Left lung (tissue), 10 donors: Measurements from ENCODE around the gene DSTN. TPM values are rescaled to one million over a fixed set of nuclear protein-coding genes. Genes with fewer than 3 reads are reported as not detected.

ENCODE experiments used
- ATAC-seq: fragments of 200-7000 bp; cut with Tn5 transposase; one replicate; pipeline ENCODE4 v1.9.1; 2020; ENCODE audit warnings: moderate library complexity
- DNase-seq, 4 donors: peaks; one replicate each; pipeline ENCODE4 v3.0.0-alpha.2; 2013 to 2020
- H3K27ac ChIP-seq, 2 donors: fragments of 200-600 bp; sonication (generic) in 1 of 2; one replicate each; pipeline versions ENCODE4 v1.5.0 to v1.8.0; 2020 to 2021
- H3K27me3 ChIP-seq, 2 donors: fragments of 200-600 bp; sonication (generic) in 1 of 2; one replicate each; pipeline versions ENCODE4 v1.5.0 to v1.8.0; 2020 to 2021
- H3K36me3 ChIP-seq, 2 donors: fragments of 200-600 bp; sonication (generic) in 1 of 2; one replicate each; pipeline versions ENCODE4 v1.5.0 to v1.8.0; 2020 to 2021
- H3K4me1 ChIP-seq, 2 donors: fragments of 200-600 bp; one replicate each; pipeline ENCODE4 v1.8.0; 2021
- H3K4me3 ChIP-seq, 2 donors: fragments of 200-600 bp; sonication (generic) in 1 of 2; one replicate each; pipeline versions ENCODE4 v1.5.0 to v1.8.0; 2020 to 2021; ENCODE audit warnings: mild to moderate bottlenecking in 1 of 2
- H3K9me3 ChIP-seq, 2 donors: fragments of 200-600 bp; sonication (generic) in 1 of 2; one replicate each; pipeline versions ENCODE4 v1.5.0 to v1.8.0; 2020 to 2021
- intact Hi-C, 2 donors: fragments of 100-400 bp; cut with DNase I; formaldehyde crosslinking; loops; one replicate each; pipeline versions ENCODE4 v1.11.2 to v1.14.2; 2022
- polyA plus RNA-seq, 6 donors: library from polyadenylated mRNA; unstranded; fragments of 120-200 nt; gene quantifications; one replicate each; pipeline ENCODE4 v1.2.1, GENCODE V29; 2013; ENCODE audit not compliant: insufficient read length in 6 of 6
- total RNA-seq, 2 donors: library from RNA; stranded (reverse); fragmentation: NEBNext Ultra II Directional; extraction: Animal tissue kit (Norgen Biotek cat#: 25700); gene quantifications; one replicate each; pipeline ENCODE4 v1.2.1, GENCODE V29; 2021
- TF ChIP-seq, protein P1 (sequence below), 2 donors: fragments of 200-600 bp; sonication (generic) in 1 of 2; IDR thresholded peaks; one replicate each; pipeline versions ENCODE4 v1.5.0 to v1.8.0; 2021; ENCODE audit warnings: antibody characterized with exemption in 2 of 2
- donor health status: DM: no; HTN: yes; CAD: no.
- donor health status: DM: no; HTN: no; CAD: no.

DSTN gene
- total and polyA plus RNA-seq, 8 donors: 340 to 551 (median 366) TPM

- no peak for DNase-seq
- TF ChIP-seq, protein P1, sequence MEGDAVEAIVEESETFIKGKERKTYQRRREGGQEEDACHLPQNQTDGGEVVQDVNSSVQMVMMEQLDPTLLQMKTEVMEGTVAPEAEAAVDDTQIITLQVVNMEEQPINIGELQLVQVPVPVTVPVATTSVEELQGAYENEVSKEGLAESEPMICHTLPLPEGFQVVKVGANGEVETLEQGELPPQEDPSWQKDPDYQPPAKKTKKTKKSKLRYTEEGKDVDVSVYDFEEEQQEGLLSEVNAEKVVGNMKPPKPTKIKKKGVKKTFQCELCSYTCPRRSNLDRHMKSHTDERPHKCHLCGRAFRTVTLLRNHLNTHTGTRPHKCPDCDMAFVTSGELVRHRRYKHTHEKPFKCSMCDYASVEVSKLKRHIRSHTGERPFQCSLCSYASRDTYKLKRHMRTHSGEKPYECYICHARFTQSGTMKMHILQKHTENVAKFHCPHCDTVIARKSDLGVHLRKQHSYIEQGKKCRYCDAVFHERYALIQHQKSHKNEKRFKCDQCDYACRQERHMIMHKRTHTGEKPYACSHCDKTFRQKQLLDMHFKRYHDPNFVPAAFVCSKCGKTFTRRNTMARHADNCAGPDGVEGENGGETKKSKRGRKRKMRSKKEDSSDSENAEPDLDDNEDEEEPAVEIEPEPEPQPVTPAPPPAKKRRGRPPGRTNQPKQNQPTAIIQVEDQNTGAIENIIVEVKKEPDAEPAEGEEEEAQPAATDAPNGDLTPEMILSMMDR (IDR thresholded peaks at IDR 0.05): no peak
- H3K36me3 ChIP-seq: no peaks in the 10 kb centered on the region
- peak overlapping the region; percentile 13 to 70 for H3K27ac ChIP-seq
- no peaks in the 10 kb centered on the region for H3K27me3 ChIP-seq
- H3K4me3 ChIP-seq: no peak overlapping the region
- no peaks in the 10 kb centered on the region for H3K4me1 ChIP-seq
- intact Hi-C loops: no loop called here
- no peak for ATAC-seq
- H3K9me3 ChIP-seq: no peaks in the 10 kb centered on the region
Measured at GRCh38 chr20:17542481-17542880, 27.4 kb upstream of the DSTN start.

DNA sequence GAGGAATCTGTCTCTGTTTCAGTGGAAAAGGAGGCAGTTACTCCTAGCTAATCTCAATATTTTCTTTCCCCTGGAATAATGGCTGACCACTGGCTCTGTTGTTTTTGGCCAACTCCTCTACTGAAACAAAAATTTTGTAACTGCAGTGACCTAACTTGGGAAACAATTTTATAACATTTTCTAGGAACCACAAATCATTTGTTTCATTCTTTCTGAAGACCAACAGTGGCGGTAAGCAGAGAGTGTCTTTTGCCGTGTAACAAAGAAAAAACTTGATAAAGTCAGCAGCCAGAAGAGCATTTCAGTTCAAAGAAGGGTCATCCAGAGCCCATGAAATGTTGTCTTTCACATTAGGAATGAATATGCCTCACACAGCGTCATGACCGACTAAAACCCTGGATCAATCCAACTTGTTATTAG lies 26.9 kb upstream of the DSTN start:
- Histone ChIP-seq H3K27me3 (no peaks in the 10 kb centered on the region), H3K4me1 (no peaks in the 10 kb centered on the region), H3K36me3 (no peaks in the 10 kb centered on the region), H3K9me3 (no peaks in the 10 kb centered on the region), H3K27ac (peak overlapping the region; percentile 6 to 55), H3K4me3 (no peak overlapping the region)
- ATAC-seq (peak; percentile 40), DNase-seq (peak in 2 of 4 donors; percentile 72 to 77)
- intact Hi-C loops: no loop called here
- TF ChIP-seq, protein P1 (IDR thresholded peaks at IDR 0.05): no peak

- TF ChIP-seq, protein P1 (IDR thresholded peaks at IDR 0.05): no peak
- DNase-seq (peak in 2 of 4 donors; percentile 79 to 87), ATAC-seq (peak; percentile 32)
- Histone ChIP-seq H3K4me3 (no peak overlapping the region), H3K27me3 (no peaks in the 10 kb centered on the region), H3K9me3 (no peaks in the 10 kb centered on the region), H3K4me1 (no peaks in the 10 kb centered on the region), H3K36me3 (no peaks in the 10 kb centered on the region), H3K27ac (peak overlapping the region; percentile 6 to 55)
- intact Hi-C loops: no loop called here
Measured at GRCh38 chr20:17543531-17544131, 26.2 kb upstream of the DSTN start.

DNA sequence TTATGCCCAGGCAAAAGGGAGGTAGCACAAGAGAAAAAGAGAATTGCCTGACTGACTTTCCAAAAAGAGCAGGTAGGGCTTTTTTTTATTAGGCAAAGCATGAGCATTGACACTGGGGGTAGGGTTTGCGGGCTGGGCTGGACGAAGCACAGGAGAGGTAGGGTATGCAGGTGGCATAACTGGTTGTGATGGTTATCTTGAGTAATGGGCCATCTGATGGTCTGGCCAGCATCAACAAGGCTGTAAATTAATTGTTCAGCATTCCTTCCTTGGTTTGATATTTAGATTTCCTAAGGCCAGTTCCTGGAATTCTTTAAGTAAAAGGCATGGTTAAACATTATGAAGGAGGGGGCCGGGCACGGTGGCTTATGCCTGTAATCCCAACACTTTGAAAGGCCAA lies 24.7 kb upstream of the DSTN start:
- DNase-seq (no peak), ATAC-seq (no peak)
- H3K4me1 ChIP-seq: no peaks in the 10 kb centered on the region
- no peaks in the 10 kb centered on the region for H3K36me3 ChIP-seq
- no peaks in the 10 kb centered on the region for H3K9me3 ChIP-seq
- H3K27me3 ChIP-seq: no peaks in the 10 kb centered on the region
- TF ChIP-seq, protein P1 (IDR thresholded peaks at IDR 0.05): no peak
- no peak overlapping the region for H3K27ac ChIP-seq
- intact Hi-C loops: no loop called here
- H3K4me3 ChIP-seq: no peak overlapping the region

GRCh38 chr20:17549131-17549530 lies 20.7 kb upstream of the DSTN start:
- Histone ChIP-seq H3K36me3 (no peaks in the 10 kb centered on the region), H3K9me3 (no peaks in the 10 kb centered on the region), H3K27me3 (no peaks in the 10 kb centered on the region), H3K4me1 (no peaks in the 10 kb centered on the region), H3K27ac (no peak overlapping the region), H3K4me3 (no peak overlapping the region)
- DNase-seq (no peak), ATAC-seq (no peak)
- intact Hi-C loops: no loop called here
- TF ChIP-seq, protein P1 (IDR thresholded peaks at IDR 0.05): no peak
